GM21529 (cell line): Measurements from ENCODE around the gene SETD1B.
"Not testable (repeated sequence)": the region's sequence is repeated elsewhere in the genome, so short reads cannot be mapped to it uniquely, and the experiment has no call there.

Experiments used
- ATAC-seq: cut with Tn5 transposase; IDR thresholded peaks from one replicate; pipeline ENCODE4 v1.9.1; 2021; ENCODE audit not compliant: unreplicated experiment

The SETD1B gene

GRCh38 chr12:121852392-121852791, 48.6 kb downstream of the SETD1B start:
- not testable (repeated sequence) for ATAC-seq

- no peak for ATAC-seq
Observed at GRCh38 chr12:121857322-121858246, 53.8 kb downstream of the SETD1B start.

GRCh38 chr12:121858318-121858661, 54.5 kb downstream of the SETD1B start:
- no peak for ATAC-seq

- no peak for ATAC-seq
Observed at GRCh38 chr12:121858662-121859572, 55.1 kb downstream of the SETD1B start, which contains the start of gene HPD. Gene HPD, minus strand, starts transcription at chr12:121858859. Its CDS starts 36 bp downstream, at chr12:121858823.

GRCh38 chr12:121860257-121860656, 56.4 kb downstream of the SETD1B start:
- no peak for ATAC-seq

- ATAC-seq, result not testable (repeated sequence)
Observed at GRCh38 chr12:121860699-121861098, 56.9 kb downstream of the SETD1B start.

GRCh38 chr12:121861636-121862254, 57.9 kb downstream of the SETD1B start:
- no peak for ATAC-seq

GRCh38 chr12:121866331-121866730, 62.5 kb downstream of the SETD1B start:
- ATAC-seq, result no peak

- ATAC-seq, result not testable (repeated sequence)
Observed at GRCh38 chr12:121869229-121869628, 65.4 kb downstream of the SETD1B start.

- ATAC-seq, result no peak
Observed at GRCh38 chr12:121871467-121871866, 67.7 kb downstream of the SETD1B start.

GRCh38 chr12:121872546-121873215, 68.9 kb downstream of the SETD1B start:
- no peak for ATAC-seq

- no peak for ATAC-seq
Observed at GRCh38 chr12:121873216-121873569, 69.4 kb downstream of the SETD1B start.

GRCh38 chr12:121874071-121874470, 70.3 kb downstream of the SETD1B start:
- ATAC-seq, result no peak

GRCh38 chr12:121875582-121875981, 71.8 kb downstream of the SETD1B start:
- ATAC-seq, result no peak

GRCh38 chr12:121876080-121876447, 72.3 kb downstream of the SETD1B start:
- ATAC-seq, result not testable (repeated sequence)
